ENCODE data around the gene TSHZ1. TPM values are rescaled to one million over a fixed set of nuclear protein-coding genes. Genes with fewer than 3 reads are reported as not detected.

The TSHZ1 gene
- total RNA-seq, 4 donors from 2014 or later: 16.3 to 34.8 (median 29.8) TPM

GRCh38 chr18:75176849-75177248 lies 33.7 kb upstream of the TSHZ1 start:
- in situ Hi-C loops (cut with MboI; ENCODE audit: low pct_ligation_motif_present in 1 of 4, low pct_unique_long_range_greater_than_20kb in 1 of 4, low sequenced_read_pairs in 3 of 4): no loop called here
- TF ChIP-seq EP300 (IDR thresholded peaks at IDR 0.05; ENCODE audit: low read depth) (no peak), POLR2AphosphoS5 (IDR thresholded peaks at IDR 0.05) (no peak), POLR2A (IDR thresholded peaks at IDR 0.05) (no peak)
- TF ChIP-seq, protein P1, sequence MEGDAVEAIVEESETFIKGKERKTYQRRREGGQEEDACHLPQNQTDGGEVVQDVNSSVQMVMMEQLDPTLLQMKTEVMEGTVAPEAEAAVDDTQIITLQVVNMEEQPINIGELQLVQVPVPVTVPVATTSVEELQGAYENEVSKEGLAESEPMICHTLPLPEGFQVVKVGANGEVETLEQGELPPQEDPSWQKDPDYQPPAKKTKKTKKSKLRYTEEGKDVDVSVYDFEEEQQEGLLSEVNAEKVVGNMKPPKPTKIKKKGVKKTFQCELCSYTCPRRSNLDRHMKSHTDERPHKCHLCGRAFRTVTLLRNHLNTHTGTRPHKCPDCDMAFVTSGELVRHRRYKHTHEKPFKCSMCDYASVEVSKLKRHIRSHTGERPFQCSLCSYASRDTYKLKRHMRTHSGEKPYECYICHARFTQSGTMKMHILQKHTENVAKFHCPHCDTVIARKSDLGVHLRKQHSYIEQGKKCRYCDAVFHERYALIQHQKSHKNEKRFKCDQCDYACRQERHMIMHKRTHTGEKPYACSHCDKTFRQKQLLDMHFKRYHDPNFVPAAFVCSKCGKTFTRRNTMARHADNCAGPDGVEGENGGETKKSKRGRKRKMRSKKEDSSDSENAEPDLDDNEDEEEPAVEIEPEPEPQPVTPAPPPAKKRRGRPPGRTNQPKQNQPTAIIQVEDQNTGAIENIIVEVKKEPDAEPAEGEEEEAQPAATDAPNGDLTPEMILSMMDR (IDR thresholded peaks at IDR 0.05): no peak
- Histone ChIP-seq H3K9me3 (no peaks in the 10 kb centered on the region), H3K36me3 (no peaks in the 10 kb centered on the region), H3K27me3 (no peaks in the 10 kb centered on the region), H3K4me1 (no peaks in the 10 kb centered on the region), H3K4me3 (no peak overlapping the region), H3K27ac (no peak overlapping the region)
- WGBS, 2 donors (ENCODE audit: low coverage in 1 of 2): 40 to 84% methylated on average over 1 to 8 of the region's 8 CpGs
- no peak for DNase-seq
- intact Hi-C loops (cut with DNase I; ENCODE audit: low total_unique reads): no loop called here

GRCh38 chr18:75178376-75178775 lies 32.2 kb upstream of the TSHZ1 start:
- TF ChIP-seq, protein P1 (IDR thresholded peaks at IDR 0.05): no peak
- TF ChIP-seq POLR2AphosphoS5 (IDR thresholded peaks at IDR 0.05): no peak
- no peak for TF ChIP-seq EP300 (IDR thresholded peaks at IDR 0.05; ENCODE audit: low read depth)
- no peak for TF ChIP-seq POLR2A (IDR thresholded peaks at IDR 0.05)
- no peak overlapping the region for H3K27ac ChIP-seq
- intact Hi-C loops (cut with DNase I; ENCODE audit: low total_unique reads): no loop called here
- H3K9me3 ChIP-seq: no peaks in the 10 kb centered on the region
- no peaks in the 10 kb centered on the region for H3K4me1 ChIP-seq
- no peaks in the 10 kb centered on the region for H3K27me3 ChIP-seq
- 89 to 92% methylated on average over 11 of the region's 11 CpGs for WGBS, 2 donors (ENCODE audit: low coverage in 1 of 2)
- H3K36me3 ChIP-seq: no peaks in the 10 kb centered on the region
- DNase-seq: no peak
- in situ Hi-C loops (cut with MboI; ENCODE audit: low pct_ligation_motif_present in 1 of 4, low pct_unique_long_range_greater_than_20kb in 1 of 4, low sequenced_read_pairs in 3 of 4): no loop called here
- H3K4me3 ChIP-seq: no peak overlapping the region

DNA sequence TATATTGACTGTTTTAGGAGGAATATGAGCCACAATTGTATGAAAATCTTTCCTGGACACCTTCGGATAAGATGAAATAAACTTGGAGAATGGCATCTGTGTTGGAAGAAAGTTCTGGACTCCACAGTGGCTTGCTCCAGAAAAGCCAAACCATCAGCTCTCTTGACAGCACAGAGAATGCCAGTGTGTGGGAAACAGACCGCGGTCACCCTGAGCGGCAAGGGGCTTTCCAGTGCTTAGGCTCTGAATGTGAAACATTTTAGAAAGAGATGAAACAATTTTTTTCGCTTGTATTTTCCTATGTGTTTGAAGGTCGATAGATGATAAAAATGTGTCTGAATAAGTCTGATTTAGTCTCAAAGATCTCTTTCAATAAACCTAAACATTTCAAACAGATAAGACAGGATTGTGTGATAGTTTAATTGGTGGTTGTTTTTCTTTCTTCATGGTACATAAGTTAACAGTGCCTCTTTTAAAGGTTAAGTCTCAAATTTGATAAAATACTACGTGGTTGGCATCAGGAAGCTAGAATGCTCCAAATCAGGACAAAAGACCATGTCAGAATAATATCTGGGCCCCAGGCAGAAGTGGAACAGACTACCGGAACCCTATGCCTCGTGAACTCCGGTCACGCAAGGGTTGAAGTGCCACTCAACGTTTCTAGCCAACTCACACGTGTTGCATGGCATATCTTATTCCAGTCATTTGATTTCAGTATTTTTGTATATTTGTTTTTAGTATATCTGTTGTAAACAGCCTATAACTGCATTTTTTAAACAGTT lies 30.6 kb upstream of the TSHZ1 start:
- TF ChIP-seq POLR2A (IDR thresholded peaks at IDR 0.05): no peak
- no peak overlapping the region for H3K4me3 ChIP-seq
- in situ Hi-C loops (cut with MboI; ENCODE audit: low pct_ligation_motif_present in 1 of 4, low pct_unique_long_range_greater_than_20kb in 1 of 4, low sequenced_read_pairs in 3 of 4): no loop called here

DNA sequence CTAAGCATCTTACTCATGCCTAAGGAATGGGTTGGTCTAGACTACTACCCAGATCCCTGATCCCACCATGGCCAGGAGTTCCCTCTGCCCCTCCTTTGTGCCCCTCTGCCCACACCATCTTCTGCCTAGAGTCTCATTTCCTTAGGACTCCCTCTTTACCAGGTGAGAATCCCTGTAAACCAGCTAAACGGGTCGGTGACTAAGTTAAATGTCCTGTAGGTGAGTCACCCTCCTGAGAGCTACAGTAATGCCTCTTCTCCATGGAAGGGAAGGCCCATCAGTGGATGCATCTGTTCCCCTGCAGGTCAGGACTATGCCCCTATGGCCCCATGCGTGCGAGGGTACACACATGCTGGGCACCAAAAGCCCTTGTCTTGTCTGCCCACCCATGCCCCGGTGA lies 27.1 kb upstream of the TSHZ1 start:
- Histone ChIP-seq H3K4me3 (no peak overlapping the region), H3K4me1 (no peaks in the 10 kb centered on the region), H3K9me3 (no peaks in the 10 kb centered on the region), H3K27ac (no peak overlapping the region), H3K27me3 (no peaks in the 10 kb centered on the region), H3K36me3 (no peaks in the 10 kb centered on the region)
- TF ChIP-seq EP300 (IDR thresholded peaks at IDR 0.05; ENCODE audit: low read depth): no peak
- TF ChIP-seq, protein P1 (IDR thresholded peaks at IDR 0.05): no peak
- no peak for TF ChIP-seq POLR2A (IDR thresholded peaks at IDR 0.05)
- TF ChIP-seq POLR2AphosphoS5 (IDR thresholded peaks at IDR 0.05): no peak
- WGBS, 2 donors (ENCODE audit: low coverage in 1 of 2): 77 to 100% methylated on average over 1 to 5 of the region's 5 CpGs
- intact Hi-C loops (cut with DNase I; ENCODE audit: low total_unique reads): no loop called here
- in situ Hi-C loops (cut with MboI; ENCODE audit: low pct_ligation_motif_present in 1 of 4, low pct_unique_long_range_greater_than_20kb in 1 of 4, low sequenced_read_pairs in 3 of 4): no loop called here
- no peak for DNase-seq

More for the DNA sequence above, 30.6 kb upstream of the TSHZ1 start:
- intact Hi-C loops (cut with DNase I; ENCODE audit: low total_unique reads): no loop called here
- H3K36me3 ChIP-seq: no peaks in the 10 kb centered on the region
- WGBS, 2 donors (ENCODE audit: low coverage in 1 of 2): 86 to 87% methylated on average over 13 of the region's 13 CpGs
- no peak for DNase-seq
- H3K4me1 ChIP-seq: no peaks in the 10 kb centered on the region
- H3K27me3 ChIP-seq: no peaks in the 10 kb centered on the region
- H3K9me3 ChIP-seq: no peaks in the 10 kb centered on the region
- no peak overlapping the region for H3K27ac ChIP-seq
